Stimulated activated CD4-positive, alpha-beta T cell treated with anti-CD3 and anti-CD28 coated beads, Interleukin-1b, Interleukin-23, amount 100 ng/mL, for 48 hours (primary cell): Measurements from ENCODE around the gene LYL1.
A peak's percentile ranks its signal among the peaks of the same experiment; 100 is the strongest.

ENCODE experiments used
- DNase-seq: peaks from one replicate; pipeline ENCODE4 v3.0.0-alpha.2; 2020

Gene LYL1

DNA sequence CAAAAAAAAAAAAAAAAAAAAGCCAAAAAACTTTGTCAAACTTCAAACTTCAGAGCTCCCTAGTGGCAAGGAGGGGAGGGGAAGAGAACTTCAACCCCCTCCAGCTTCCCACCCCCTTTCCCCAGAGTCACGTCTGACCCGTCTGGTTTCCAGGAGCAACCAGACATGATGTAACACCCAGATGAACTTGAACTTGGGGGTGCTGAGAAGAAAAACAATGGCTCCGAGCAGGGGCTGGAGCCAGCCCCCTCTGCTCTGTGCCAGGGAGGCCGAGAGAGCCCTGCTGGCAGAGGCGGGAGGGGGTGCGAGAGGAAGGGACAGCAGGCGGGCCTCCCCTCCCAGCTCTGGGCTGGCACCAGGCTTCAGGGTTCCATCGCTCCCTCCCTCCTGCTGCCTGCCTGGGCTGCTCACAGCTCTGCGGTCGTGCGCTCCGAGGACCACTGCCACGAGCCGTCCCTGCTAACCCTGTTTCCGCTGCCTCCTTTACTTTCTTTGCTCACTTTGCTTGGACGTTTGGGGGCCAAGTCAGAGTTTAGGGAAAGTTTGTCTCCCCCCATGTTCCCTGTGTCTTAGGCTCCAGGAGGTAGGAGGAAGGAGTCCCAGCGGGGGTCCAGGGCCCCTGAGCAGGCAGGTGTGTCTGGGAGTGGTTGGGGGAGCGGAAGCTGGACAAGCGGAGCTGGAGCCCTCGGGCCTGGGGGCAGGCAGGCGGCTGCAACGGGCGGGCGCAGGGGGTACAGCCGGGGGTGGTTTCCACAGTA is 11.1 kb downstream of the LYL1 start:
- DNase-seq = no peak

DNA sequence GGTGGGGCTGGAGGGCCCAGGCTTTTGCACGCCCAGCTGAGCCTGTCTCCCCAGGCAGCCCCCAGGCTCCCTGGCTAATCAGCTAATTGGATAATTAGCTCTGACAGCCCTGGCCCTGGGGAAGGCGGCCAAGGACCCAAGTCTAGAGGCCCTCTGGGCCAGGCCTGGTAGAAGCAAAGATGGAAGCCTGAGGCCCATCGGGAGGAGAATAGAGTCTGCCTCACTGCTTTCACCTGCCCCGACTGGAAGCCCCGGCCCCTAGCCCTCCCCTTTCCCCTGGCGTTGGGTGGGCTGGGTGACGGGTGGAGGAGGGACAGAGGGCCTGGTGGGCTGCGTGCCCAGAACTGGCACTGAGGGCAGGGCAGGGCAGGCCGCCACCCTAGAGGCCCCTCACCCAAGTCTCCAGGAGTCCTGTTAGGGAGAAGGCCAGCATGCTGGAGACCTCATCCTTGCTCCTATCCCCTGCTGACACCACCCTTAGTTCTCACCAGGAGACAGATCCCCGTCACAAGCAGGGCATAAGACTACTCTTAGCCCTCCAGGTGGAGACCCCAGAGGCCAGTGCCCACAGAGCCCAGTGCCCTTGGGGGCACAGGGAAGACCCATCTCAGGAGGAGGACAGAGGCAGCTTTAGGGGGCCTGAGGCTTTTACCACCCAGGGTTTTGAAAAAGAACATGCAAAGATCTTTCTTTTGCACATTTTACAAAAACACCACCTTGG is 12.0 kb downstream of the LYL1 start:
- DNase-seq = no peak

DNA sequence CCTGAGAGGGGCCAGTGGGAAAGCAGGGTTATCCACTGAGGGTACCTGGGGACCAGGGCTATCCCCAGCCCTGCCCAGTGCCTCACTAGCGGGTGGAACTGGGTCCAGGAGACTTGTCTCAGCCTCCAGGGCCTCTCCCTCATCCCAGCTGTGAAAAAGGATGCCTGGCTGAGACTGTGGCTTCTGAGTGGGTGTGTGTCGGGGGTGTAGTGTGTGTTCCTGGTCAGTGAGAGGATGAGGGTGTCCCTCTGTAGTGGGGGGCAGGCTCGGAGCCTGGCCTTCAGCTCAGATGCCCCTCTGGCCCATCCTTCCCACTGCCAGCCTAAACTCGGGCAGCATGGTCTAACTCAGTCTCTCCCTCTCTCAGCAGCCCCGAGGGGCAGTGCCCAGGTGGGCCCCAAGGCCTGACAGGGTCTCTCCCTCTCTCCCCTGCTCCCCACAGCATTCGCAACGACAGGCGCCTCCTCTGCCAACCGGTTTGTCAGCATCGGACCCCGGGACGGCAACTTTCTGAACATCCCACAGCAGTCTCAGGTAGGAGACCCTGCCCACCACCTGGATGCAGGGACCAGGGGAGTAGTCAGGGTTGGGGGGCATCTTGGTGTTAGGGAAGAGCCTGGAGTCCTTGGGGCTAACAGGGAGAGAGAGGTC is 12.7 kb downstream of the LYL1 start:
- DNase-seq = no peak

DNA sequence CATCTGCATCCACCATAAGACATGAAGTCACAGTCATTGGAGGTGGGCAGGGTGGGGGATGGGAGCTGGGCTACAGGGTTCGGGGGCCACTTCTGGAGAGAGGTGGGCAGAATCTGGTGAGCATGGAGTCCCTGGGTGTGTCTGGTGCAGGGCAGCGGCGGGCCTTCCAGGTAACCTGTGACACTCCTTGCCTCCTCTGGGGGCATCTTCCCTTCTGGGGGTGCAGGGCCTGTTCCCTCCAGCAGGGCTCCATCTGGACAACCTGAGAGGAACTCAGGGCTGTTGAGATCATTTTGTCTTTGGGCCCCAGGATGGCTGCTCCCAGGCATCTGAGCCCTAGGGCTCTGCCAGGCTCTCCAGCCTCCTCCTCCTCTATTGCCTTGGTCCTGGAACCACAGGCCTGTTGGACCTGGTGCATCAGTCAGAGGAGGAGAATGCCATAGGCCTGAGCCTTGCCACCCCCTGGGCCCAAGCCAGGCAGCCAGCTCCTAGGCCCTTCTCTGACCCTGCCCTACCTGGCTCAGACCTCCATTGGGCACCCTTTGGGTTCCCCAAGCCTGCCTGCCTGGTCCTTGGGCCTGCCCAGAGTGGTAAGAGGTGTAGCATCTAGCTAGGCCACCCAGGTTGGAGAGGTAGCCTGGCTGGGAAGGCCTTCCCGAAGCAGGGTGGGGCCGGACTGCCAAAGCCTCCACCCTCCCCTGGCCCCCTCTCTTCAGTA is 13.4 kb downstream of the LYL1 start:
- peak; percentile 42 for DNase-seq

DNA sequence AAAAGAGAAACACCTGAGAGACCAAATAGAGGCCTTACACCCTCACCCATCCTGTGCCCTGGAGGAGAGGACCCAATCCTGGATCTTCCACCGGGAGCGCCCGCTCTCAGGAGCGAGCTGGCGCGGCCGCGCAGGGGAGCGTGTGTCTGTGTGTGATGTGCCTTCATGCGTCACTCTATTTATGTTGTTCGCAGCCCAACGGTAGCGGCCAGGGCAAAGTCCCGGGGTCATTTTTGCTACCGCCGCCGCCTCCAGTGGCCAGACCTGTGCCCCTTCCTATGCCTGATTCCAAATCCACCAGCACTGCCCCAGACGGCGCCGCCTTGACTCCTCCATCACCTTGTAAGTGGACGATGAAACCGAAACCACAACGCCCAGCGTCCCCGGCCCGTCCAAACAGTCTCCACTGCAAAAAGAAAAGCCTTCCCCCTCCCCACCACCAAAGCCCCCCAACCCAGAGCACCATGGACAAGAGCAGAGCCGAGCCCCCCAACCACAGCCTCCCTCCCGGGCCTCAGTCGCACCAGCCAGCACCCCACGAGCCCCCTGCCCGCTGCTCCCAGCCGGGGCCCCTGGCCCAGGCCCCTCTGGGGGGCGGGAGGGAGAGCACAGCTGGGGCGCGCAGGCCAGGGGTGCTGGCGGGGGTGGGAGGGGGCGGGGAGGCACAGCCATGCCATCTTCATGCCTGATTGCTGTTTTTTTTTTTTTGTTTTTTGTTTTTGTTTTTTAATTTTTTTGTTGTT is 14.7 kb downstream of the LYL1 start:
- DNase-seq = no peak

DNA sequence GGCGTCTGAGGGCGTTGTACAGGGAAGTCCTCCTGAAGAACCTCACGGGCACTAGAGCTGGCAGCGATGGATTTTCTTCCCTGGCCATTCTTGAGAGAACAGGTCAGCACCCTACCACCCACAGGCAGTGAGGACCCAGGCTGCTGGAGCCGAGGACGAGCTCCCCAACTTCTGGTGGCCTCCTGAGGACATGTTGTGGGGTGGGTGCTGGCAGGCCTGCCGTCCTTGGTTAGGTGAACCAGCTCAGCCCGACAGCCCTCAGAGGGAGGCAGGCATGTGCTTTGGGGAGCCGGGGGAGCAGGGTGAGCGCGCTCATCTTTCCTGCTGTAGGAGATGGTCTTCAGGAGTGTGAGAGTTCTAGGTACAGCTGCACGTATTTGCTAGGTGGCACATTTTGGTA is 15.4 kb downstream of the LYL1 start:
- no peak for DNase-seq

DNA sequence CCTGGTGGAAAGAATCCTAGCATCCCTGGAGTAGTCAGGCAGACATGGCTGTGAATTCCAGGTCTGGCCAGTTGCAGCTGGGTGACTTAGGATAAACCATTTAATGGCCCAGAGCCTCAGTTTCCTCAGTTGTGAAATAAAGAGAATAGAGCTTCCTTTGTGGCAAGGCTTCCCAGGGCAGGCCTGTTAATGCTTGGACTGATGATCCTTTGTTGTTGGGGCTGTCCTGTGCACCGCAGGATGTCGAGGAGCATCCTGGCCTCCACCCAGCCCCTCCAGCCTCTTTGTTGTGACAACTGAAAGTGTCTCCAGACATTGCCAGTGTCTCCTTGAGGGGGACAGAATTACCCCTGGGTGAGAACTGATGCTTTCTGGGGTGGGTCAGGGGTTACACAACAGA is 16.3 kb downstream of the LYL1 start:
- no peak for DNase-seq

DNA sequence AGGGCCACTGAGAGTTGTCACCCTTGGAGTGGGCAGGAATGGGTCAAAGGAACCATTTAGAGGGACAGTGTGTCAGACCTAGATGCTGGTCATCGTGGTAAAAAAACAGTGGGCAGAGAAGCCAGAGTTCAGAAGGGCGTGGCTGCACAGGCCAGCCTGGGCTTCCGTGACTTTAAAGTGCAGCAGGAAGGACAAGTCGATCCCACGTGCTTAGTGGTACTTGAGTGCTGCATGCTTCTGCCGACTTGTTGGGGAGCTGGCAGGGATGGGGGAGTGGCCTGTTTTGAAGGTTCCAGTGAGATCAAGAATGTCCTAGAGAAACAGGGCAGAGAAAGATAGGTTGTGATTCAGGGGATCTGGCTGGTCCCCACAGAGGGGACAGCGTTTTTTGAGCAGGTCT is 17.0 kb downstream of the LYL1 start:
- no peak for DNase-seq

DNA sequence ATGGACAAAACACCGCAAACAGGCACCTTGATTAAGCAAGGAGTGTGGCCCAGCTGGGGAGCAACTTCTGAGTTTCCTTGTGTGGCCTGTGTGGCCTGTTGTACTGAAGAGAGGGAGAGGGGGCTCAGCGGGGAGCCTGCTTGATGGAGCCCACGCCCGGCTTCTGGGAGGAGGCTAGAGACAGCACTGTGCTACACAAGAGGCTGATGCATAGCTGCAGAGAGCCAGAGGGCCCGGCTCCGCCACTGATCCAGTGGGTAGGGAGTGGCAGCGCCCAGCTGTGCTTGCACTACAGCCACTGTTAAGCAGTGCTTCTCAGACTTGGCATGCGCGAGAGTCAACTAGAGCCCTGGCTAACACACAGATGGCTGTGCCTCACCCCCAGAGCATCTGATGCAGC is 19.0 kb downstream of the LYL1 start:
- no peak for DNase-seq

DNA sequence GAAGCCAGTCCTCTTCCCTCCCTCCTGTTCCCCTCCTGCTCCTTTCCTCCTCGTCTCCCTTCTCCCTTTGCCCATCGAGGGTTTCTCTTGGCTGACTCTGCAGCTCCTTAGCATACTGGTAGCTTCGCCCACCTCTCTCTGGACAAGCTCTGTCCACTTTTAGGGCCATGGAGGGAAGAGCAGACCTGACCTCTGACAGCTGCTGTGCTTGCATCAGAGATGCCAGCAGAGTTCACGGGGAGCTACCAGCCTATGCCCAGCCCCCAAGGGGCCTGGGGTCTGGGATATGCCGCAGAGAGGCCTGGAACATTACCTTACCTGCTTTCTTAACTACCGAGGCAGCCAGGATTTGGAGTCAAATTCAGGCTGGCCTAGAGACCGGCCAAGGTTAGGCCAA is 19.7 kb downstream of the LYL1 start:
- no peak for DNase-seq

DNA sequence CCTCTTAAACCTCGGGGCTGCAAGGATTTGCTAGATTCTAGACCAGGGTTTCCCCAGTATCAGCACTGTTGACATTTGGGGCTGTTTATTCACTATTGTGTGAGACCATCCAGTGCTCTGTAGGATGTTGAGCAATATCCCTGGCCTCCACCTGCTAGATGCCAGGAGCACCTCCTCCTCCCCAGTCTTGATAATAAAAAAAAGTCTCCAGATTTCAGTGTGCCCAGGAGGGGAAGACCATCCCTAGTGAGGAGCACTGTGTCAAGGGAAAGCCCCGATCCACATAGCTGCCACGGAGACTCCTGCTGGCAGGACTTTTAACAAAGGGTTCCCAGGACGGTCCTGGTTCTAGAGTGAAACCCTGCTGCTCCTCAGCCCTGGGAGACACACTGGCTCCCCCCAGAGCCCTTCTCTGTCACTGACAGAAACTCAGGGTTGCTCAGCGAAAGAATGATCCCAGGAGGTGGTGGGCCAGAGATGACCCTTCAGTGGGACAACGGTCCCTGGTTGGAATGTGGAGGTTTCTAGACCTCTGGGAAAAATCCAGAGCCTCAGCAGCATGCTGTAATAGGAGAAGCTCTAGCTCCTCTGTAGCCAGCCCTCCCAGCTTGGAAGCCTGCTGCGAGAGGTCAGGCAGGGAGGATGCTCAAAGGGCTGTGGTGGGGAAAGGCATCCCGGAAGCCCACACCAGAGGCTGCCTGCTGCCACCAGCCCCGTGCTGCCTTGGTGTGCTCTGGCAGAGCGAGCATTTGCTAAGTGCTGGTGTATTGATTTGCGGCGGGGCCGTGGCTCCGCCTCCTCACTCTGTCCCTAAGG is 20.3 kb downstream of the LYL1 start:
- DNase-seq = no peak

DNA sequence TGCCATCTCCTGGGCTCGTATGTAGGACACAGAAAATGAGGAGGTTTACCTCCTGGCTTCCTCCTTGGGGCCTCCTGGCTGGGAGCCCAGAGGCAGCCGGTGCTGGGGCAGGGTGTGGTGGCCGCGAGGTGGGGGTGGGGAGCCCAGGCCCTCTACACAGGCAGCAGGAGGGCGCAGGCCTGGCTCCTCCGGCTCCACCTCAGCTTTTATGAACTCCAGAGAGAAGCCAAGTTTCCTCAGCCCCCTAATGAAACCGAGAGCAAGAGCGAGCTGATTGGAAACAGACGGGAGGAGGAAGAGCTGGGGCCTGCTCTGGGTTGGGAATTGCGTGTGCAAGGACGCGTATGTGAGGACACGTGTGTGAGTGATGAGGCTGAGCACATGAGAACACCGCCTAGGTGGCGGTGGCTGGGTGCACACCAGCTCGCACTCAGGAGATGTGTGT is 23.1 kb downstream of the LYL1 start:
- DNase-seq = no peak

DNA sequence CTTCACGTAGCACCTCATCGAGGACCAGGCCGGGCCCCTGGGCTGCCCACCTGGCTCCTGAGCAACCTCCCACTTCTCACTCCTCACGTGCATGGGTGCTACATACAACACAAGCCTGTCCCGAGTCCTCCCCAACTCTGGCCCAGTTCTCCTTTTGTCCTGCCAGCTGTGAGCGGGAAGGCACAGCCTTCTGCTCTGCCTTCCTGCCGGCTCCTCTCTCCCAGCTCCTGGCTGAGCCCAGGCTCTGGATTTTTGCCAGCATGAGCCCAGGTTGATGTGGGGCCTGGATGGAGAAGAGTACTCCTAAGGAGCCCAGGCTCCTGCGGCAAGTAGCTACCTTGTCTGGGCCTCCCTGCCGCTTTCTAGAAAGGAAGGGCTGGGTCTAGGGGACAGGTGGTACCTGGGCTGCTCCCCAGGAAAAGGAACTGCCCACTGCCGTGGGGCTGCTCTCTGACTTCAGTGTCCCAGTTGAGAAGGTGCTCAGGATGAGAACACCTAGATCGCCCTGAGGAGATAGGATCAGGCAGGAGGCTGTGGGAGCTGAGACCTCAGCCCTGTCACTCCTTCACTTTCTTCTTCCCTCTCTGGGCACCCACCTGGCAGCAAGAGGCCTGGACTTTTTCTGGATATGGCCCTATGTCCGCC is 23.6 kb downstream of the LYL1 start:
- no peak for DNase-seq

DNA sequence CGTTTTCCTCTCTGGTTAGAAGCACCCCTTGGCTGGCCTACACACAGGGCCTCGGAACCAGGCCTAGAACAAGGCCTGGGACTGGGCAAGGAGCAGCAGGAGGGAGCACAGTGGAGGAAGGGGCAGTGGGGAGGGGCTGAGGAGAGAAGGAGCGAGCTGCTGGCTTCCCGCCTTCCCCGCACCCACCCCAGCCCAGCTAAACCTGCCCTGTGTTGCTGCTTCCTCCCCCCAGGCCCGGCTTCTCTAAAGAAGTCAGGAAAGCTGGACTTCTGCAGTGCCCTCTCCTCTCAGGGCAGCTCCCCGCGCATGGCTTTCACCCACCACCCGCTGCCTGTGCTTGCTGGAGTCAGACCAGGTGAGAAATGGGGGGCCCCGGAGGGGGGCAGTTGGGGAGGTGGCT is 24.3 kb downstream of the LYL1 start:
- no peak for DNase-seq

DNA sequence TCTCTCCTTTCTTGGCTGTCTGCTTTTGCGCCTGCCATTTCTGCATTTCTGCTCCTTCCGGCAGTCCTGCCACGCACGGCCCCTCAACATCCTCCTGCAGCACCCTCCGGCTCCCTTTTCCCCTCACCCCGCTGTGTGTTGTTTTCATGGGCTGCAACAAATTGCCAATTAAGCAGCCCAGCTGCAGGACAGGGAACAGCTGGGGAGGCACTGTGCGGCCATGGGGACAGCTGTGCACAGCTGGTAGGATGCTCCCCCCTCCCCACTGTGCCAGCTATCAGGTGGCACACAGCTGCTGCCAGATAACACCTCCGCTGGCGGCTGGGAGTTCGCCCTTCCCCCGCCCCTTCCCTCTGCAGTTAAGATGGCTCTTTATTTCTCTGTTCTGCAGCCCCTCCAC is 25.4 kb downstream of the LYL1 start:
- DNase-seq = no peak

DNA sequence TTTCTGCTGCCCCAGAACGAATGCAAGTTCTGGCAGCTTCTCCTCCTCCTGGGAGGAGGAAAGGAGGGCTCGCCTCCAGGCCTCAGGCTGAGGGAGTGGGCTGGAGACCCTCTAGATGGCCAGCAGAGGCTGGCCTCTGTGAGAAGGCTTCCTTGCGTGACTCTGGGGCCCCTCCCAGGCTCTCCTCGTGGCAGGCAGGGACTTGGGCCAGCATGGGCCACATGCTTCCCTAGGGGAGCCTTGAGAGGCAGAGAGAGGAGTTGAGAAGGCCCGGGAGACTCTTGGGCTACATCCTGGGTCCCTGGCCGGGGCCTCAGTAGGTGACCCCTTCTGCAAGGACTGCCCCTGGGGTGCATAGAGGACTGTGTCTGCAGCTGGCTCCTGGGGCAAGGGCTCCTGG is 25.9 kb downstream of the LYL1 start:
- DNase-seq = no peak

DNA sequence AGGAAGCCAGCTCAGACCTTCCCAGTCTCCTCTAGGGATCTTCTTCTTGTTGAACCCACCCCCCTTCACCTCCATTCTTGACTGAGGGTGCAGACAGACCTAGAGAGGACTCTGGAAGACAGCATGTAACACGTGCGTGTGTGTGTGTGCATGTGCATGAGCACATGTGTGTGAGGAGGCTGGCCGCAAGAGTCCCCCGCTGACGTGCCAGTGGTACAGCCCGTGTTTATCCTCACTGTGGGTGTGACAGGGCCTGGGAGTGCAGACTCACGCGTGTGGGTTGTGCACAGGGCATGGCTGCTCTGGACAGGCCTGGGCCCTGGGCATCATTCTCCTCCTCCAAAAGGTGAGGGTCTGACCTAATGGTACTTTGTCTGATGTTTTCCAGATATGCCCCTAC is 26.3 kb downstream of the LYL1 start:
- no peak for DNase-seq

DNA sequence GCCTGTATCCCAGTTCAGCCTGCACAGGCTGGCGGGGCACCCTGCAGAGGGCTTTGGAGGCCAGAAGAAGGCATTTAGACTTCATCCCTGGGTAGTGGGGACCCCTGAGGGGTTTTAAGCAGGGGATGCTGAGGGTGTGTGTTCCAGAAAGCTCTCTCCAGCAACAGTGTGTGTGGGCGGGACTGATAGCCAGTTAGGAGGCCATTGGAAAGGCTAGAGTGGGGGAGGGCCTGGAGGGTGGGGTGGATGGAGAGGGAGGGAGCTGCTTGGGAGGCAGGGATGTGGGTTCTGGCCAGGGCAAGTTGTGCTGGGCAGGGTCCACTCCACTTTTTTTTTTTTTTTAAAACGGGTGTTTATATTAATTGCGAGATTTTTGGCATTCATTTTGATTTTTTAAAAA is 28.3 kb downstream of the LYL1 start:
- DNase-seq = no peak

DNA sequence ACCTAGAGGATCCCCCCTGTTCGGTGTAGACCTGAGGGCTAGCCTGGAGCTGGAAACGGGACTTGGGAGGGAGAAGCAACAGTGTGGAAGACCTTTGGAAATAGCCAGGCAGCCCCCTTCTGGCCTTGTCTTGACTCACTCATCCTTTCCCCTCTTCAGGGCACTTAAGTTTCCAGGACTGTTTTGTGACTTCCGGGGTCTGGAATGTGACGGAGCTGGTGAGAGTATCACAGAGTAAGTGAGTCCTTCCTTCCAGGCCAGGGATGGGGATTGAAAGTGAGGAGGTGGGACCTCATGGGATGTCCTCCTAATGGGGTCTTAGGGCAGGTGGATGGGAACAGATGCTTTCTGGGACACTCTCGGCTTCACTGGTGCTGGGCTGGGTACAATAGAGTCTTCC is 29.4 kb downstream of the LYL1 start:
- no peak for DNase-seq

DNA sequence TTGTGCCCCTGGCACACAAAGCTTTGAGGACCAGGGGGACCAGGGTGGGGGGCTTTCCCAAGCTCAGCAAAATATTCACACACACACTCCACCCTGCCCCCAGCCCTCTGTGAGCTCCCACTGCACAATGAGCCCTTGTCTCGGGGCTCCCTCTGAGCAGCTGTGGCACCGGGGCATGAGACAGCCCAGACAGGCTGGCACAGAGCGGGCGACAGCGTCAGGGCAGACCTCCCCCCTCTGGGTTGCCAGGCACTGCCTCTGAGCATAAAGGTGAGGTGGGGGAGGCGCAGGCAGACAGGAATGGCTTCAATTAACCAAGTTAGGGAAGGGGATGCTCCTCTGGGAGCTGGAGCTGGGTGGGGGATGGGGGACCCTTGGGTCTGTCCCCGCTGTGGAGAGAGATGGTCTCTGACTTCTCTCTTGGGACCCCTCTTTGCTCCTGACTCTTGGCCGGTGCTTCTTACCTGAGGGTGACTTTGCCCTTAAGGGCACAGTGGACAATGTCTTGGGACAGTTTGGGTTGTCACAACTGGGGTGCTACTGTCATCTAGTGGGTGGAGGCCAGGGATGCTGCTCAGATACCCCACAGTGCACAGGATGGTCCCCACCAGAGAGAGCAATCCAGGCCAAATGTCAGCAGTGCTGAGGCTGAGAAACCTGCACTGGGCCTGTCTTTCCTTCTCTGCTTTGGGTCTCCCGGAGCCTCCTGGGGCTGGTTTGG is 30.3 kb downstream of the LYL1 start:
- DNase-seq = no peak
